Medulla oblongata (tissue), 1 donor: ENCODE results near the gene DDX42.
A peak's percentile ranks its signal among the peaks of the same experiment; 100 is the strongest.

Experiments
- DNase-seq: peaks from one replicate; pipeline ENCODE4 v3.0.0-alpha.2; 2015; ENCODE audit errors: extremely low spot score

Gene DDX42

GRCh38 chr17:63823659-63824331 is 49.8 kb downstream of the DDX42 start:
- DNase-seq: no peak

GRCh38 chr17:63824362-63824761 is 50.4 kb downstream of the DDX42 start:
- DNase-seq: no peak

- DNase-seq: no peak
Observed at GRCh38 chr17:63826468-63827001, 52.6 kb downstream of the DDX42 start.

GRCh38 chr17:63827002-63827800 is 53.2 kb downstream of the DDX42 start, which contains the start of the genes FTSJ3 and PSMC5:
TSS of gene FTSJ3 (minus strand) at chr17:63827663. CDS start at chr17:63826902, 761 bp downstream.
TSS of gene PSMC5 (plus strand) at chr17:63827431. CDS start at chr17:63827491, 60 bp downstream.
- peak; percentile 99 for DNase-seq

- DNase-seq: no peak
Observed at GRCh38 chr17:63827801-63828221, 53.8 kb downstream of the DDX42 start.

GRCh38 chr17:63828936-63829335 is 55.0 kb downstream of the DDX42 start:
- DNase-seq: no peak

GRCh38 chr17:63830278-63830677 is 56.3 kb downstream of the DDX42 start:
- no peak for DNase-seq

- no peak for DNase-seq
Observed at GRCh38 chr17:63830904-63831491, 57.0 kb downstream of the DDX42 start.

GRCh38 chr17:63831505-63831904 is 57.5 kb downstream of the DDX42 start:
- DNase-seq: no peak

- no peak for DNase-seq
Observed at GRCh38 chr17:63832014-63832413, 58.0 kb downstream of the DDX42 start.

- DNase-seq: no peak
Observed at GRCh38 chr17:63832455-63832854, 58.5 kb downstream of the DDX42 start.

- DNase-seq: no peak
Observed at GRCh38 chr17:63833026-63833740, 59.2 kb downstream of the DDX42 start.

GRCh38 chr17:63833741-63834373 is 59.9 kb downstream of the DDX42 start:
- no peak for DNase-seq

- peak; percentile 86 for DNase-seq
Observed at GRCh38 chr17:63834431-63835166, 60.6 kb downstream of the DDX42 start.

- no peak for DNase-seq
Observed at GRCh38 chr17:63835167-63835720, 61.3 kb downstream of the DDX42 start.

GRCh38 chr17:63836811-63837210 is 62.8 kb downstream of the DDX42 start:
- DNase-seq: no peak

- no peak for DNase-seq
Observed at GRCh38 chr17:63837480-63837879, 63.5 kb downstream of the DDX42 start.

- no peak for DNase-seq
Observed at GRCh38 chr17:63837962-63838600, 64.1 kb downstream of the DDX42 start.

- peak; percentile 93 for DNase-seq
Observed at GRCh38 chr17:63838631-63839171, 64.7 kb downstream of the DDX42 start.
